ENCODE measurements around the gene ZP4. TPM values are rescaled to one million over a fixed set of nuclear protein-coding genes. Genes with fewer than 3 reads are reported as not detected.

Gene ZP4
- total RNA-seq, 6 experiments from 2014 or later = not detected

- H3K9me3 ChIP-seq = no peaks in the 10 kb centered on the region
- ATAC-seq (no peak), DNase-seq (no peak)
- TF ChIP-seq POLR2A (IDR thresholded peaks at IDR 0.05) = no peak
- TF ChIP-seq CTCF (IDR thresholded peaks at IDR 0.05) = no peak
- H3K36me3 ChIP-seq = no peaks in the 10 kb centered on the region
- intact Hi-C loops (cut with DNase I) = no loop called here
- no peak overlapping the region for H3K27ac ChIP-seq
- 36% methylated on average over 4 of the region's 4 CpGs for WGBS (ENCODE audit: insufficient coverage, low coverage, low lambda C conversion rate, missing lambda C conversion rate)
- no peak overlapping the region for H3K4me3 ChIP-seq
- H3K4me1 ChIP-seq = no peaks in the 10 kb centered on the region
- H3K27me3 ChIP-seq = no peaks in the 10 kb centered on the region
These were observed 40.9 kb upstream of the ZP4 start for GRCh38 chr1:237931581-237931980.

GRCh38 chr1:237927198-237927597 is 36.5 kb upstream of the ZP4 start:
- DNase-seq = no peak
- Histone ChIP-seq H3K27me3 (no peaks in the 10 kb centered on the region), H3K4me1 (no peaks in the 10 kb centered on the region), H3K36me3 (no peaks in the 10 kb centered on the region), H3K27ac (no peak overlapping the region), H3K9me3 (no peaks in the 10 kb centered on the region), H3K4me3 (no peak overlapping the region)
- intact Hi-C loops (cut with DNase I) = no loop called here
- WGBS (ENCODE audit: insufficient coverage, low coverage, low lambda C conversion rate, missing lambda C conversion rate) = 86% methylated on average over 6 of the region's 15 CpGs
- ATAC-seq = no peak
- no peak for TF ChIP-seq POLR2A (IDR thresholded peaks at IDR 0.05)
- no peak for TF ChIP-seq CTCF (IDR thresholded peaks at IDR 0.05)

GRCh38 chr1:237921306-237921705 is 30.6 kb upstream of the ZP4 start:
- ATAC-seq = no peak
- DNase-seq = no peak
- Histone ChIP-seq H3K4me3 (no peak overlapping the region), H3K9me3 (no peaks in the 10 kb centered on the region), H3K27me3 (no peaks in the 10 kb centered on the region), H3K4me1 (no peaks in the 10 kb centered on the region), H3K36me3 (no peaks in the 10 kb centered on the region), H3K27ac (no peak overlapping the region)
- intact Hi-C loops (cut with DNase I) = no loop called here
- TF ChIP-seq POLR2A (IDR thresholded peaks at IDR 0.05) (no peak), CTCF (IDR thresholded peaks at IDR 0.05) (no peak)

- DNase-seq (no peak), ATAC-seq (no peak)
- Histone ChIP-seq H3K36me3 (no peaks in the 10 kb centered on the region), H3K27me3 (no peaks in the 10 kb centered on the region), H3K4me3 (no peak overlapping the region), H3K4me1 (no peaks in the 10 kb centered on the region), H3K9me3 (no peaks in the 10 kb centered on the region), H3K27ac (no peak overlapping the region)
- WGBS (ENCODE audit: insufficient coverage, low coverage, low lambda C conversion rate, missing lambda C conversion rate) = 60% methylated on average over 1 of the region's 2 CpGs
- intact Hi-C loops (cut with DNase I) = no loop called here
- no peak for TF ChIP-seq POLR2A (IDR thresholded peaks at IDR 0.05)
These were observed 22.6 kb upstream of the ZP4 start for GRCh38 chr1:237913345-237913744.

GRCh38 chr1:237911911-237912310 is 21.2 kb upstream of the ZP4 start:
- Histone ChIP-seq H3K4me1 (no peaks in the 10 kb centered on the region), H3K27me3 (no peaks in the 10 kb centered on the region), H3K27ac (no peak overlapping the region), H3K9me3 (no peaks in the 10 kb centered on the region), H3K36me3 (no peaks in the 10 kb centered on the region), H3K4me3 (no peak overlapping the region)
- intact Hi-C loops (cut with DNase I) = no loop called here
- TF ChIP-seq CTCF (IDR thresholded peaks at IDR 0.05) = no peak
- TF ChIP-seq POLR2A (IDR thresholded peaks at IDR 0.05) = no peak
- ATAC-seq (no peak), DNase-seq (no peak)
